RPMI7951 (cell line): Measurements from ENCODE around the gene POU6F2. TPM values are rescaled to one million over a fixed set of nuclear protein-coding genes. Genes with fewer than 3 reads are reported as not detected.

ENCODE experiments used
- DNase-seq: peaks from one replicate; pipeline ENCODE4 v3.0.0-alpha.2; 2012; ENCODE audit warnings: low read depth
- total RNA-seq: library from RNA; depleted of rRNA; stranded (reverse); fragments of >200 nt; shearing (Covaris generic); gene quantifications from 2 replicates; pipeline ENCODE4 v1.2.3, GENCODE V29; 2014

The POU6F2 gene
- total RNA-seq, 1 experiment from 2014 or later = not detected

DNA sequence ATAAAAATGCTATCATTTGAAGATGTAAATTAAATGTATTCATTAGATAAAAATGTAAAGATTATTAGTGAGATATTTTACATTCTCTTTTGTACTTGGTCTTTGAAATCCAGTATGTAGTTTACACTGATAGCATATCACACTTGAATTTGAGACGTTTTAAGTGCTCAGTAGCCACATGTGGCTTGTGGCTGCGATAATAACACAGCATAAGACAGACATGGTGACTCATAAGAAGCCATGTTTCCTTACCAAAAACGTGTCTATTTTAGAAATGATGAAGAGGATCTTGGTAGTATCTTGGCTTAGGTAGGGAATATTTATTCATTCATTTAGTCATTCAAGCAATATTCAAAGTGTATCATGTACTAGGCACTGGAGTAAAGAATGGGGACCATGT, 149.3 kb downstream of the POU6F2 start:
- DNase-seq = peak; percentile 4

DNA sequence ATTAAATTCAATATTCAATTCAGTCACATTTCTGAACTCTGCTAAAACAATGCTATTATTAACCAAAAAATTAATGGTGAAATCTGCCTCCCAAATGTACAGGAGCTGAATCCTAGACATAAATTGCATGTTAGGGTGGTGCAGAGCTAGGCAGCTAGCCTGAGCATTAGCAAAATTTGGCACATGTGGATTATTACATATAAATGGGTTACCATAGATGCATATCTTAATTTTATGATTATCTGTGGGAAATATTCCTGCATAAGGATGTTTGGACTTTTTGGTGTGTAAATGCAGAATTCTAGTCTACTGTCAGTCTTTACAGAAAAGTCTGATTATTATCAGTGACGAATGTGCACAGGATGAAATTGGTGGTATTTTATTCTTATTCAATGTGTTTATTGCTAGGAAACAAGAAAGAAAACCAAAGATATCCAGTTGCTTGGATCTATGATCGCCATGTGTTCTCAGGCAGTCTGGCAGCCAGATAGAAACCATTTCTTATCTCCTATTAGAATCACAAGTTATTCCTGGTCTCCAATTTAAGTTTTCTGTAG, 150.7 kb downstream of the POU6F2 start:
- no peak for DNase-seq

DNA sequence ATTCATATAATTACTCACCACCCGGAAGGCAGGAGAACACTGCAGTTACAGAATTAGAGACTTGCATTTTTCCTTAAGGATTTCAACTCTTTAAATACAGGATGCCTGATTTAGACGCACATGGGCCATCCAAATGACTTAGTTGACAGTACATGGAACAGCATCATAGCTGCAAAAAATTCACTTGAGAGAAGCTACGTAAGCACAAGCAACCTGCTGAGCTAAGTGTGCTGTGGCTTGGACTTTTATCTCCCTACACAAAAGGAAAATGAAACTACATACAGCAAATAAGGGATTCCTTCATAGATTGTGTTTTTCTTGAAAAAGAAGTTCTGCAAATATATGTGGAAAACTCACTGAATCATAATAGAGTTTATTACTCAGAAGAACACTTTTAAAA, 152.6 kb downstream of the POU6F2 start:
- DNase-seq = no peak

DNA sequence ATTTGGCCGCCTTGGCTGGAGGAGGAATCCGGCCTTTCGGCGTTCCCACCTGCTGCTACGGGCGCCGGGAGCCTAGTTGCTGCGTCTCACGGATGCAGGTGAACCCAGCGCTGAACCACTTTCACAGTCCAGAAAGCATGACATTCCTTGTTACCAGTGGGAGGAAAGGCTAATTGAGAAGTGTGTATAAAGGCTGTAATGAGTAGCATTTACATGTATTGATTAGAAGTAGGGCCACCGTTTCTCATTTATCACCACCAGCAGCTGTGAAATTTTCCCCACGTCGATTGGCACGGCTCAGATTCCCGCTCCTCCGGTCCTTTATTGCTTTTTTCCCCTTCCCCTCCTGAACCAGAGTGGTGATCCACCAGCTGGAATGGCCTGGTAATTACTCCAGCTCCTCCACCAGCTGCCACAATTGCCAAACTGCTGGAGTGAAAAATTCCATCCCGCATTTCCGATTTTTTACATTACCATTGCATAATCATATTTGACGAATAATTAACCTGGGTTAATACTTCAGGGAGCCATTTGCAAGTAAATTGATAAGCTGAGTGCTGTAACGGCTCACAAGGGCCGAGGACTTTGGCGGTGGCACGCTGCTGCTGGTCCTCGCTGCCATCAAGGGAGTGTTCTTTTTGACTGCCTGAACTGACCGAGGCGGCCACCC, 153.3 kb downstream of the POU6F2 start:
- DNase-seq = no peak

DNA sequence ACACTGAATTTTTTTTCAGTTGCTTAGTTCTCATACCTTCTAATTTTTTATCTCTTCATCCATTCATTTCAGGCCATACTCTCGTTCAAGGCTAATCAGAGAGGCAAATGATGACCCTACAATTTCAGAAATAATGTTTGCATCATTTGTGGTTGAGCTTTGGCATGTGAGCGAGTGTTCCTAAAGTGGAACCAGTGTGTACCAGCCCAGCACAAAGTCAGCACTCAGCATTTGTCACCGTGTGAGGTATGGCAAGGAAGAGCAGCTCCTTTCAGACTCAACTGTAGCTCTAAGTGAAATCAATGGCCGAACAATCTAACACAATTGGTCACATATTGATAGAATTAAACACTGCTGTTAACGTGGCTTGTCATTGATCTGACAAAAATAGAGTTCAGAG, 154.6 kb downstream of the POU6F2 start:
- no peak for DNase-seq

DNA sequence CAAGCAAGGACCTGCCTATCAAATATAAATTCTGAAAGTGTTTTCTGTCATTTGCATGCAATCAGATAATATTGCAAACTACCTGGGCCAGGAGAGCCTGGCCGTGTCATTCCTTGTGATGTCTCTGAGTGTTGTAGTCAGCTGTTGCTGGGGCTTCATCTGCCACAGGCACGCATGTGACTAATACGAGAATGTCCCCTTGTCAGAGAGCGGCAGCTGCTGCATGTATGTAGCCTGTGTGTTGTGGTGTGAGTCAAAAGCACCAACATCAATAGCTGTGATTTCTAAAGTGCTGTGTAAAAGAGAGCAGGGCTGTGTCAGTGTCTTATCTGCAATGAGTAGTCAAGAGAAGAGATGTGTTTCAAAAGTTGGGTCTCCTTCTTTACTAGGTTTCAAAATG, 155.4 kb downstream of the POU6F2 start:
- peak; percentile 3 for DNase-seq

DNA sequence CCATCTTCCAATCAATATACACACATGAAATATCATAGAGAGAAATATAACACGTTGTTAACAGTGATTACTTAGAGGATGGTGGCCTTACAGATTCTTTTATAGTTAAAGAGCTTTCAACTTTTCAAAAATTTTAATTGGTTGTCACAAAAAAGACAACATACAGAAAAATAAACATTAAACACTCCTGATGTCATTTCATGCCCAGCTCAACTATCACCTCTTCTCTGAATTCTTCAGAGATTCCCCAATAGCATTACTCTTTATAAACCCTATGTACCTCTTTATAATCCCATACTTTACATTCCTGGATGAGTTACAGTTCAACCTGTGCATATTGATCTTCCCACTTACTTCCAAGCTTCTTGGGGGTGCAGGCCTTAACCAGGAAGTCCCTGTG, 159.8 kb downstream of the POU6F2 start:
- DNase-seq = no peak

DNA sequence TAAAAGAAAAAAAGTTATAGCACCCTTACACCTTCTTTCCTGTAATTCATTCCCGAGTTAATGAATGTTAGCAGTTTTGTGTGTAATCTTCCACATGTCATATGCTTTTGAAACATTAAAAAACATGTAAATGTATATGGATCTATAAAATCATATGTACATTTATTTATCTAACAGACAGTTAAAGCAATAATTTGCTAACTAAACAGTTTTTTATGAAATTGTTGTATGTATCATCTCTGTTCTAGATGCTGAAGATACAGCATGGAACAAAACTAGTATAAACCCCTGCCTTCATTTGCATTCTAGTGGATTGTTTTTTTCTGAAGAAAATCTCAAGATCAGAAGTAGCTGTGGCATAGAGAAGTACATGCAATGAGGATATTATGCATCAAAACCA, 165.0 kb downstream of the POU6F2 start:
- DNase-seq = no peak

DNA sequence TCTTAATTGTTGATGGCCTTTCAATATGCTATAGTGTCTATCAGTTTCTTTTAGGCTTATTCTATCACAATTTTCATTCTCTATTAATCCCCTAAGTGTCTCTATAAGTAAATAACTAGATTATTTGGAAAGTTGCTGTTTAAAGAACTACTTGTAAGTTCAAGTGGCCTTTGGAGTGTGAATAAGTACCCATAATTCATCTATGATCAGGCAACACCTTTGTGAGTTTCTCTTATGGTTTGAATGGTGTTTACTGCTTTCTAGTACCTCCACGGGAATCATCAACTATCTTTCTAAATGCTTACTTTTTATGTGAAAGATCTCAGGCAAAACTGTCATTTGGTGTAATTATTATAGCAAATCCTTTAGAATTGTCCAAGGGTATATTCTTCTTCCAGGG, 166.7 kb downstream of the POU6F2 start:
- no peak for DNase-seq

DNA sequence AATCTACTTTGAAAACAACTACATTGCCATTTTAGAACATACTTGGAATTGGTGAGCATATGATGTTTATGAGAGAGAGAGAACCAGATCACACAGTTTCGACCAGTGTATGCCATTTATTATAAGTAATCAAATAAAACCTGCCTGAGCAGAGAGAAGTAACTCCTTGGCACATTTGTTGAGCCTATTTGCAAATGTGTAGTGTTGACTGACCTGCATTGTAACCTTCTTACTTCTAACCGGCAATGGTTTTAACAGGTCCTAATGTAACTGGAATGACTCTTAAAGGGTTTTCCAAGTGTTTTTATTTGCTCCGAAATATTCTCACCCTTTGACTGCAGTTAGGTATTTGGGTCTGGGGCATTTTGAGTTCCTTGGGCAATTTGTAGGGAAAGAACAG, 167.6 kb downstream of the POU6F2 start:
- DNase-seq = no peak

DNA sequence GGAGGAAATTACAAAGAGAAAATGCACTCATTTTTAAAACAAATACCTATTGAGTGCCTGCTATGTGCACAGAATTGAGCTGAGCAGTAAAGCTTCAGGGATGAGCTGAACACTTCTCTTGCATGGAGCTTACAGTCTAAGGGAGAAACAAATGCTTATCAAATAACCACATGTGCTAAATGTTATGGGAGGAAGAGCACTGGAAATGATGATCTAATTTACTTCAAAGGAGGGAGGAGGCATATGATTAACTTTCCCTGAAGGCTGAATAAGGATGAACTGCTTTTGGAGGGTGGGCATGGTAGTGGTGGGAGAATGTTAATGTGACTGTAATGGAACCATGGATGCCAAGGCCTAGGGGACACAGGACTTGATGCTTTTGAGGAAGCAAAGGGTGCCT, 168.2 kb downstream of the POU6F2 start:
- no peak for DNase-seq

DNA sequence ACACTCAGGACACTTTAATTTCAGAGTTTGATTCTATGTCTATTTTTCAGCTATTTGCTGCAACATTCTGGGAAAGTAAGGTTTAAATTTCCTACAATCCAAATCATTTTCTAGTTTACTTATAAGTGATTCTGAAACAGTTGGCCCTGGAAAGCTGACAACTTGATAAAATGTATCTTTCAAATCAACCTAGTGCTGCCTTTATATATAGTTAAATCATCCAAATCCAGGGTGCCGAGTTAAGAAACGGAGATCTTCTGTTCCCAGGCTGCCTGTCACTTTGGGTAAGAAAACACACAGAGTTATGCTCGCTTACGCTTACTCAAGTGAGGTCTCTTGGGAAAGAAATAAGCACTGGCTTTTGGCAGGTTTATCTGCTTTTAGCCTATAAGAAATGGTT, 175.0 kb downstream of the POU6F2 start:
- no peak for DNase-seq

DNA sequence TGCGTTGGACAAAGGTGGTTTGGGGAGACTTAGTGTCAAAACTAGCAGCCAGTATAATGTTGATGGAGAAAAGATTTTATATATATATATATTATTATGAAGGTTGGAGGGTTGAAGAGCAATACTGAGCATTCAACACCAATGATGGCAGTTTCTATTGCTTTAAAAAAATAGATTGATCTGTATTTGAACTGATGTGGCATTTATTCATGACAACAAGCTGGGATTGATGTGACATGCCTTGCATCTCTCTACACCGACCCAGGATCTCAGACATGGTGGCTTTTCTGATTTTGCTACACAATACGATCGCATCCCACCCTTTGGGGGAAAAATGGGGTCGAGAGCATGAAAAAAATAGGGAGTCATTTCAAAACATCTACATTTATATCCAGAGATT, 175.4 kb downstream of the POU6F2 start:
- DNase-seq = no peak

DNA sequence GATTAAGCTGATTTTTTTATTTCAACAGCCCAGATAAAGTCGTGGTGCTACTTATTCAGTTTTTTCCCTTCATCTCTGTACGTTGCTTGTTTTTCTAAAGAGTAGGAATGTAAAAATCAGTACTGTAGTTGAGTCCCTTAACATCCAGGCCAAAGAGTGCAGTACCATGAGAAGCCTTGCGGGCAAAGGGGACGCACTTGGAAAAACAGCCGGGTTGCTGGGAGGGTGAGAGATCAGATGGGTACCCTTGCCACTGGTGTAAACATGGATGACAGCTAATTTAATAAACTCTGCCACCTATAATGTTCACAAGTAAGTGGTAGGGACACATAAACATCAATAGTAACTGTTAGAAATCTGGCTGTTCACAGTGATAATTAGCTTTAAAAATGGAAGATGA, 175.9 kb downstream of the POU6F2 start:
- no peak for DNase-seq

DNA sequence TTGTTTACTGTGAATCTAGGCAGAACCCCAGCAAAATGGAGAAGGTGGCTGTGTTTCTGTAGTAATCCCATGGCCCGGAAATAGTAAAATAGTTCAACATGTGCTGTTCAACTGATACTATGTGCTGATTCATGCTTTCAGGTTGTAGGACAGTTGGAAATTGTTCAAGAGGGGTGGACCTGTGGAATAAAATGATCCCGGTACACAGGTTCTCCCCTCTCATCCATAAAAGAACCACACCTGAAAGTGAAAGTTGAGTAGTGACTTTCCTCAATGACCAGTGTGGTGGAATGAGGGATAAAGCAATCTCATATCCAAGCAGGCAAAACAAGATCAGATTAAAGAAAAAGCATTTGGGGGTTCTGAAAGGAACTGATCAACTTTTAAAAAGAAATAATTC, 177.1 kb downstream of the POU6F2 start:
- no peak for DNase-seq

DNA sequence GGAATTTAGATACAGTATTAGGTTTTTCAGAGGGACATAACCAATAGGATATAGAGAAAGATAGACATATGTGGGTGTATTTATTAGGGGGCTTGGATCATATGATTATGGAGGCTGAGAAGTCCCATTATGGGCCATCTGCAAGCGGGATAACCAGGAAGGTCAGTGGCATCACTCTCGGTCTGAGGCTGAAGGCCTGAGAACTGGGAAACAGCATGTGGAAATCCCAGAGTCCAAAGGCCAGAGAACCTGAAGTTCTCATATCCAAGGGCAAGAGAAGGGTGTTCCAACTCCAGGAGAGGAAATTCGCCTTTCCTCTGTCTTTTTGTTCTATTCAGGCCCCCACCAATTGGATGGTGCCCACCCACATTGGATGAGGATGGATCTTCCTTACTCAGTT, 180.7 kb downstream of the POU6F2 start:
- no peak for DNase-seq

DNA sequence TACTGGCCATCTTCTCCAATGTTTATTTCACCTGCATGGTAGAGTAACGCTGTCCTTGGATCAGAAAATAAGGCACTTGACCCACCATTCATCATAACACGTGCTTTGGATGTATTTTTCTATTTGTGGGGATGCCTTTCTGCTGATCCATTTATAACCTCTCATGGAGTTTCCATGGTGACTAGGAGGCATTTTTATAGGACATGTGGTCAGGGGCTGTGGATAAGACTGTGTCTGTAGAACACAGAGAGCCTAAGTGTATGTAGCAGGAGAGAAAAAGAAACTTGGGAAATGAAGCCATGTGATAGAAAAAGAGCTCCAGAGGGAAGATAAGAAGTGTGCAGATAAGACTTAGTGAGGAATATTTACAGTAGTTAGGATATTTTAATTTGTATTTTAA, 184.2 kb downstream of the POU6F2 start:
- no peak for DNase-seq

DNA sequence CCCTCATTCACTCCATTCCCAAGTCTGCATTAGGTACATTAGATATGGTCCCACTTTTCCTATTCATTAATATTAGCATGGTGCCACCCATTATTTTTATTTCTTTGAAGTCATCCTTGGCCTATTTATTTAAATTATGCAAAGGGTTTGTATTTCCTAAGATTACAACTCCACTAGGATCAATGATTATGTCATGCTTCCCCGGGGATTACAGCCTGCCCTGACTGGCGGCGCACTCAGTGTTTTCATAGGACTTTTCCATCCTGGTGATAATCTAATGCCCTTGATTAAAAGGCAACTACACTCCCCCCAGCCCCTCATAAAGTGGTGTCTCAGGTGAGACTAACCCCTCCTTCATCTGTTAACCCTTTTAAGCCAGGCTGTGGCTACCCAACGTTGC, 187.2 kb downstream of the POU6F2 start:
- DNase-seq = no peak

DNA sequence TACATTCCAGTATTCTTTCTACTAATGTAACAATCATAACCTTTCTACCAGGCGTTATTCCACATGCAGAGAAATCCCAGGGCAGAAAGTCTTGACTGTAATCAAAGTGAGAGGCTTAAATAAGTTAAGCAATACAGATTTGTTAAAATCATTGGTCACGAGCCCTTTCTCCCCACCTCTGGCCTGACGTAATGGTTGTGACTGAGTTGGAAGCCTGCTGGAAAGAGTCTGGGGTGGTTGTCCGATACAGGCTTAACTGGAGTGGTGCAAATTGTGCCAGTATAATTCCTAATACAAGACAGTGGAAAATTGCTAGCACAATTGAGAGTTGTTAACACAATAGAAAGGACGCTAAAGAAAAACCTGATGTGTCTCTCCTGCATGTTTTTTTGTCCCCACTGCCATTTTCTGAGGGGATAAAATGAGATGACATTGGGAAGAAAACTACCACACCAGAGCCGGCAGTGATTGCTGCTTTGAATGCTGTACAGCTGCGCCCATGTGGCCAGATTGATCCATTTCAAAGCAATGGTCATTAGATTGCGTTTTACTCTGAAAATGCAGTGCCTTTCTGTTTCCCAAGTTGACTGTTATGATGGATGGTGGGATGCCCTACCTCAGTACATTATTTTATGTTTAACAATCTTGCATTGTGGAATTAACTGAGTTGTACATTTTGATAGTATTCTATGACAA, 190.8 kb downstream of the POU6F2 start:
- no peak for DNase-seq

DNA sequence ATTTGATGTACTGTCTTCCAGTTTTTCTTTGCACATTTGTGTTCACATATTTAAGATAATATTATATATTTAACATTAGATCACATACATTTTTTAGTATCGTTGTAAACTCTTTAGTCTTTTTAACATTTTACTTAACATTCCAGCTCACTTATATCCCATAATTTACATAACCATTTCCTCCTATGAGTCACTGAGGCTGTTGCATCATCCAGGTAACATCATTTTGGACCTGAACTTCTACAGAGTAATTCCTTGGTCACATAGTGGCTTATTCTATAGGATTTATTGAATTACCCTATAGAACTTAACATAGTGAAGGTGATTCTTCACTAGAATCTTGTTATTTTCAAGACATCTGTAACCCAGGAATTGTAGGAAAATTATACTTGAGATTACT, 194.4 kb downstream of the POU6F2 start:
- DNase-seq = no peak

DNA sequence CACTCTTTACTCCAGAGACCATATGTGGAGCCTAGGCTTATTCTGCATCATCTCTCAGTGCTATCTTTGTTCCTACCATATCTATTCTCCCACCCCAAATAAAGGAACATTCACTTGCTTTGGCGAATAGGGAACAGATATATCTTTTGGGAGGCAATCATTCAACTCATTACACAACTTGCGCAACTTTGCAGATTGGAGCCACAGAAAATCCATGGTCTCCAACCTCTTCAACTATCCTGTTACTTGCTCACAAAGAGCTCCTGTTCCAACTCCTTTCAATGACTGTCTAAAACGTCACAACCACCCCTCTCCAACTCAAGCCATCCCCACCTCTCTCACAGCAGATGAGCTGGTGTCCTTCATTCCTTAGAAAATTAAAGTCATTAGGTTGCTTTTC, 203.7 kb downstream of the POU6F2 start:
- no peak for DNase-seq

DNA sequence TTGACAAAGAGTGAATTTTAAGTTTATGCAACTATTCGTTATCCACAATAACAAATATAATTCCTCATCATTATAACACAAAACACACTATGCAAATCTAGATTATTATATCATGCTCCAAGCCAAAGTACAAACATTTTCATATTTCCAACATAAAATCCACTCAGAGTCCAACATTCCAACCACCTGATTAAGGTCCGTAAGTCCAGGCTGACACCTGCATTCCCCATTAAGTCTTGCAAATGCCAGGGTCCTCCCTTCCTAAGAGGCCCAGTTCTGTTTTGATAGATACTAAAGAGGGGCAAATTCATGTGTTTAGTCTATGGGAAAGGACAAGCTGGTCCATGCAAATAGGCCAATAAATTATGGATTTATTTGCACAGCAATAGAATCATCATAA, 206.1 kb downstream of the POU6F2 start:
- no peak for DNase-seq

DNA sequence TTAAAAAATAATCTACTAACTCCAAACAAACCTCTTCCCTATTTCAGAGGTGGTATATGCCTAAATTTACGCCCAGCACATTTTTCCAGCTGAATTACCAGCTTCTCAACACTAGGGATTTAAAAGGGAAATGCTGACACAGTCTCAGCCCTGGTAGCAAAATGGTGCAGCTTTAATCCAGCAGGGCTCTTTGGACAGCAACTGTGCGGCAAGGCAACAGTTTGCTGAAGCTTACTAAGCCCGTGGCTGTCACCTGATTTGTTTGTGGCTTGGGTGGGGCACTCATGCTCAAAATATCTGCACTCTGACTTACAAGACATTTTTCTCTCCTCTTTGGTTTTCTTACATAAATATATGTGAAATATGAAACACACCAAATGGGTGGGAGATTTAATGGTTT, 206.7 kb downstream of the POU6F2 start:
- DNase-seq = no peak

DNA sequence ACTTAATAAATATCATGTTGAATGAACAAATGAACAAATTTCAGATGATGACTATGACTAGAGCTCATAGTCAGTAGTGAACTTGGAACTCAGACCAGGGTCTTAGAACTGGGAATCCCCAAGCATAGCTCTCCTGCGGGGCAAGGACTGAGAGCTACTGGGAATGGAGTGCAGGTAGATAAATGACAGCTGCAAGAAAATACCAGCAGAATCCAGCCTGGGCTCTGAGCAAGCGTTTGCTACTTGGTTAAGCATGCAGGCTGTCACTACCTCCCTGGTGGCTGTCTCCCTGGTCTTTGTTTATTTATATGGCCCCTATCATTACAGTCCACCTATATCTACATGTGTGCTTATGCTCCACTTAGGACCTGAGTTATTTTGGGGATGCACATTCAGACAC, 208.4 kb downstream of the POU6F2 start:
- DNase-seq = no peak
